Osteoblast (primary cell): ENCODE data around the gene CEBPB. TPM values are rescaled to one million over a fixed set of nuclear protein-coding genes. Genes with fewer than 3 reads are reported as not detected.
"Not testable (repeated sequence)": the region's sequence is repeated elsewhere in the genome, so short reads cannot be mapped to it uniquely, and the experiment has no call there.

Source experiments
- DNase-seq: peaks from one replicate; pipeline ENCODE4 v3.0.0; 2011; ENCODE audit warnings: low spot score, mixed read lengths; ENCODE audit not compliant: insufficient read length; ENCODE audit errors: missing footprints
- H2AFZ ChIP-seq: 2 replicates; pipeline ENCODE4 v1.6.0; 2011; ENCODE audit warnings: mild to moderate bottlenecking, low read length
- H3K27ac ChIP-seq: 2 replicates; pipeline ENCODE4 v1.5.1; 2011; ENCODE audit warnings: mild to moderate bottlenecking, low read depth, low read length, moderate library complexity
- H3K27me3 ChIP-seq: 2 replicates; pipeline ENCODE4 v1.6.0; 2012; ENCODE audit warnings: mild to moderate bottlenecking, control low read depth, inconsistent platforms, low read length, moderate library complexity; ENCODE audit not compliant: insufficient read depth
- H3K36me3 ChIP-seq: 2 replicates; pipeline ENCODE4 v1.5.1; 2011; ENCODE audit warnings: mild to moderate bottlenecking, low read length, control low read depth, moderate library complexity; ENCODE audit not compliant: insufficient read depth
- H3K4me1 ChIP-seq: 2 replicates; pipeline ENCODE4 v1.5.1; 2011; ENCODE audit warnings: mild to moderate bottlenecking, low read length, control low read depth, moderate library complexity; ENCODE audit not compliant: insufficient read depth
- H3K4me2 ChIP-seq: 2 replicates; pipeline ENCODE4 v1.6.0; 2011; ENCODE audit warnings: mild to moderate bottlenecking, low read length; ENCODE audit not compliant: insufficient read depth
- H3K4me3 ChIP-seq: fragments of 200-600 bp; sonication (generic); 3 replicates; pipeline ENCODE4 v1.5.1; 2012; ENCODE audit warnings: mild to moderate bottlenecking, low read length, inconsistent platforms; ENCODE audit not compliant: insufficient read depth
- H3K79me2 ChIP-seq: 2 replicates; pipeline ENCODE4 v1.6.0; 2012; ENCODE audit warnings: mild to moderate bottlenecking, low read length, control low read depth, inconsistent platforms; ENCODE audit not compliant: insufficient read depth
- H3K9me3 ChIP-seq: 2 replicates; pipeline ENCODE4 v1.5.1; 2011; ENCODE audit warnings: low read depth, low read length, control low read depth
- H4K20me1 ChIP-seq: 2 replicates; pipeline ENCODE4 v1.6.0; 2012; ENCODE audit warnings: mild to moderate bottlenecking, low read length, control low read depth; ENCODE audit not compliant: insufficient read depth
- total RNA-seq: library from RNA; depleted of rRNA; stranded (reverse); fragments of >200 nt; gene quantifications from 2 replicates; pipeline ENCODE4 v1.2.3, GENCODE V29; 2012
- TF ChIP-seq, protein P1 (sequence below): IDR thresholded peaks from 2 replicates; pipeline ENCODE4 v1.5.1; 2011; ENCODE audit warnings: mild to moderate bottlenecking, low read depth, low read length, moderate library complexity; ENCODE audit errors: extremely low read depth

Gene CEBPB
- total RNA-seq, 1 donor, result 79.3 TPM

GRCh38 chr20:50199703-50200102, 9.1 kb downstream of the CEBPB start:
- H3K36me3 ChIP-seq, result no peaks in the 10 kb centered on the region
- H4K20me1 ChIP-seq, result peaks cover 6% of the 10 kb centered on the region
- H3K4me1 ChIP-seq, result peaks cover 4% of the 10 kb centered on the region
- no peaks in the 10 kb centered on the region for H3K9me3 ChIP-seq
- H3K27me3 ChIP-seq, result no peaks in the 10 kb centered on the region
- TF ChIP-seq, protein P1, sequence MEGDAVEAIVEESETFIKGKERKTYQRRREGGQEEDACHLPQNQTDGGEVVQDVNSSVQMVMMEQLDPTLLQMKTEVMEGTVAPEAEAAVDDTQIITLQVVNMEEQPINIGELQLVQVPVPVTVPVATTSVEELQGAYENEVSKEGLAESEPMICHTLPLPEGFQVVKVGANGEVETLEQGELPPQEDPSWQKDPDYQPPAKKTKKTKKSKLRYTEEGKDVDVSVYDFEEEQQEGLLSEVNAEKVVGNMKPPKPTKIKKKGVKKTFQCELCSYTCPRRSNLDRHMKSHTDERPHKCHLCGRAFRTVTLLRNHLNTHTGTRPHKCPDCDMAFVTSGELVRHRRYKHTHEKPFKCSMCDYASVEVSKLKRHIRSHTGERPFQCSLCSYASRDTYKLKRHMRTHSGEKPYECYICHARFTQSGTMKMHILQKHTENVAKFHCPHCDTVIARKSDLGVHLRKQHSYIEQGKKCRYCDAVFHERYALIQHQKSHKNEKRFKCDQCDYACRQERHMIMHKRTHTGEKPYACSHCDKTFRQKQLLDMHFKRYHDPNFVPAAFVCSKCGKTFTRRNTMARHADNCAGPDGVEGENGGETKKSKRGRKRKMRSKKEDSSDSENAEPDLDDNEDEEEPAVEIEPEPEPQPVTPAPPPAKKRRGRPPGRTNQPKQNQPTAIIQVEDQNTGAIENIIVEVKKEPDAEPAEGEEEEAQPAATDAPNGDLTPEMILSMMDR, result no peak
- H3K79me2 ChIP-seq, result peaks cover 9% of the 10 kb centered on the region
- no peak overlapping the region for H3K4me3 ChIP-seq
- no peak for DNase-seq
- no peak overlapping the region for H2AFZ ChIP-seq
- no peak overlapping the region for H3K27ac ChIP-seq
- H3K4me2 ChIP-seq, result no peak overlapping the region

DNA sequence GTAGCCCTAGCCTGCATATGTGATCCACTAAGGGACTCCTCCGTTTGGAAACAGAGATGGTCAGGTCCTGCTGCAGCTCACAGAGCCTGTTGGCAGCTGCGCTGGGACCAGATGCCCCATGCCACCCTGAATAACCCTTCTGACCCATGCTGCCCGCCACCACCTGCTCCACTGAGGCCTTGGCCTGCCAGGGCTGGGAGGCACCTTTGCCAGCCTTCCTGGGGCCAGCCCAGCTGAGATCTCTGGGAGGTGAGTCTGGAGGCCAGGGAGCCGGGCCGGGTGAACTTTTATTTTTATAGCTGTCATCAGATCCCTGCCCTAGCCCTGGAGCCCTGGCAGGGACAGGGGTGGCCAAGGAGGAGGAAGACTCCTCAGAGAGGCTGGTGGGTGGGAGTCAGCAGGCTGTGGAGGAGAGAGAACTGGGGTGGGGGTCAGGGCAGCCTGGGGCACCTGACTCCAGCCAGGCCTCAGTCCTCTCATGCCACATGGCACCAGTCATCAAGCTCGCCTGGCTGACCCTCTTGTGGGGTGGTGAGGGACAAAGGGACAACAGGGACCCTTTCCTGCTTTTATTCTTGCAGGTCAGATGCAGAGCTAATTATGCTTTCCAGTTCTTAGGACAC, 10.0 kb downstream of the CEBPB start:
- Histone ChIP-seq H3K4me1 (no peaks in the 10 kb centered on the region), H3K27ac (no peak overlapping the region), H3K79me2 (no peaks in the 10 kb centered on the region), H3K4me3 (no peak overlapping the region), H2AFZ (no peak overlapping the region), H3K27me3 (no peaks in the 10 kb centered on the region), H3K4me2 (no peak overlapping the region), H3K36me3 (no peaks in the 10 kb centered on the region), H3K9me3 (no peaks in the 10 kb centered on the region), H4K20me1 (no peaks in the 10 kb centered on the region)
- peak; percentile 68 for DNase-seq
- TF ChIP-seq, protein P1, result no peak

GRCh38 chr20:50201710-50202109, 11.1 kb downstream of the CEBPB start:
- H3K4me1 ChIP-seq, H3K9me3 ChIP-seq, H3K27me3 ChIP-seq, H3K36me3 ChIP-seq, H3K79me2 ChIP-seq, H2AFZ ChIP-seq, H3K27ac ChIP-seq, H3K4me3 ChIP-seq, H4K20me1 ChIP-seq, H3K4me2 ChIP-seq, DNase-seq: not testable (repeated sequence)

GRCh38 chr20:50202677-50203076, 12.0 kb downstream of the CEBPB start:
- Histone ChIP-seq H3K4me3 (no peak overlapping the region), H4K20me1 (no peaks in the 10 kb centered on the region), H3K27me3 (no peaks in the 10 kb centered on the region), H3K79me2 (no peaks in the 10 kb centered on the region), H2AFZ (no peak overlapping the region), H3K4me2 (no peak overlapping the region), H3K36me3 (no peaks in the 10 kb centered on the region), H3K9me3 (no peaks in the 10 kb centered on the region), H3K27ac (no peak overlapping the region), H3K4me1 (no peaks in the 10 kb centered on the region)
- DNase-seq, result no peak
- TF ChIP-seq, protein P1, result no peak
